Mesenteric fat pad (tissue), 1 donor: ENCODE data around the gene SHQ1. TPM values are rescaled to one million over a fixed set of nuclear protein-coding genes. Genes with fewer than 3 reads are reported as not detected.
"Not testable (repeated sequence)": the region's sequence is repeated elsewhere in the genome, so short reads cannot be mapped to it uniquely, and the experiment has no call there.

Experiments
- DNase-seq: peaks from one replicate; pipeline ENCODE4 v3.0.0-alpha.2; 2020; ENCODE audit warnings: low spot score
- total RNA-seq: library from RNA; stranded (reverse); fragmentation: NEBNext Ultra II Directional; extraction: Animal tissue kit (Norgen Biotek cat#: 25700); gene quantifications from one replicate; pipeline ENCODE4 v1.2.1, GENCODE V29; 2021
- donor health status: DM: yes; HTN: yes; CAD: no.

SHQ1 gene
- total RNA-seq, 1 donor from 2014 or later: 16.9 TPM

DNA sequence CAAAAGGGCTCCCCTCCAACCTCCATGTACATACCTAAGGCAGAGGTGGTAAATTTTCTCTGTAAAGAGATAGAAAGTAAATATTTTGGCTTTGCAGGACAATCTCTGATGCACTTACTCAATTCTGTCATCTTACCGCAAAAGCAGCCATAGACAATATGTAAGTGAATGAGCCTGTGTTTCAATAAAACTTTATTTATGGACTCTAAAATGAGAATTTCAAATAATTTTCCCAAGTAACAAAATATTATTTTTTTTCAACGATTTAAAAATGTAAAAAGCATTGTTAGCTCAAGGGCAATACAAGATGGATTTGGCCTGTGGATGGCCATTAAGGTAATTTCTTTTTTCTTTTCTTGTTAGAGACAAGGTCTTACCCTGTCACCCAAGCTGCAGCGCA, 44.7 kb downstream of the SHQ1 start:
- no peak for DNase-seq

DNA sequence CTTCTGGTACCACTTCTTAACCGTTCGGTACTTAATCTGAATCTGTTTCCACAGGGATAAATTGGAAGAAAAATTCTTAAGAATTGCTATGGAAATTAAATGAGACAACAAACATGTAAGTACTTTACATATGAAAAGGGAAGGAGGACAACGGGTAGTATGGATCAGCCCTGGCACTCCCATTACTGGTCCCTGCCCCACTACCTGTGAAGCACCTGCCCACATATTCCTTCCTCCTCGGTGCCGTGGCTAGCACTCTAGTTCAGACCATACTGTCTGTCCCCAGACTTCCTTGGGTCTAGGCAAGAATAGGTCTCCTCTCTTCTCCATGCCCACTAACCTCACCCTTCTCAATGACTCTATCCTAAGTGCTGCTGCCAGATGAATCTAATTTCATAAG, 46.2 kb downstream of the SHQ1 start:
- DNase-seq: no peak

DNA sequence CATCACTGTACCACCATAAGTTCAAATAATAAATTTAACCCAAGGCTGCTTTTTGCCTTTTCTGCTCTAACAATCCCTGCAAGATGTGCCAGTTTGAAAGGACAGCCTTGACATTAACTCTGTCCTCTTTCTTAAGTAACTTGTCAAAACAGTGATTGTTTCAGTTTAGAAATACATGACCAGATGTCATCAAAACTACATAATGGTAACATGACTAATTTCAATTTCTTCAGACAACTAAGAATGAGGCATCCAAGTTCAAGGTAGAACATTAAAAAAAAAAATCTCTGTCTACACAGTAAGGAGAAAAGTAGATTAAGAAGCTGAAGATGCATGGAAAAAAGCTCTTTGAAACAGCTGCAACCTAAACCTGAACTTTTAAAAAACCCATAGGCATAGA, 47.4 kb downstream of the SHQ1 start:
- DNase-seq: no peak

DNA sequence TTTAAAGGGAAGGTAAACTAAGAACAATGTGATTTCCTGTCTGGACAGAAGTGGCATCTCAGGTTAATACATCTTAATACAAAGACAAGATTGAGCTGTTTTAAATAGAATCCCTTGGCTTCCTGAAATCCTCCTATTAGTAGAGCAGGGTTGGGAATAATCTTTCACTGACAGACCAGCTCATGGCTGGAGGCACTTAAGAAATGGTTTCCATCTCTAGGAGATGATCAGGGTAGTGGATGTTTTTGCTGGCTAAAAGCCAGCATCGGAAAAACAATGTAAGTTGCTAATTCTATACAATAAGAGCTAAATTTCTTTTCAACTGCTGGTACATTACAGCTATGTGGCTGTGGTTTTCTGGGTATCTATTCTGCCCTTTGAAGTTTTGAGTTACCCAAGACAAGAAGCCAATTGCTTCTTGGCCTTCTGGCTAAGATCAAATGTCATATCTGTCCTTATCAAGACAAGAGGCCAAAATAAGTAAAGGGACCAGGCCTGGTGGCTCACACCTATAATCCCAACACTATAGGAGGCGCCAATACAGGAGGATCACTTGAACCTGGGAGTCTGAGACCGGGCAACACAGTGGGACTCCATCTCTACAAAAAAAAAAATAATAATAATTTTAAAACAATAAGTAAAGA, 49.6 kb downstream of the SHQ1 start:
- no peak for DNase-seq

DNA sequence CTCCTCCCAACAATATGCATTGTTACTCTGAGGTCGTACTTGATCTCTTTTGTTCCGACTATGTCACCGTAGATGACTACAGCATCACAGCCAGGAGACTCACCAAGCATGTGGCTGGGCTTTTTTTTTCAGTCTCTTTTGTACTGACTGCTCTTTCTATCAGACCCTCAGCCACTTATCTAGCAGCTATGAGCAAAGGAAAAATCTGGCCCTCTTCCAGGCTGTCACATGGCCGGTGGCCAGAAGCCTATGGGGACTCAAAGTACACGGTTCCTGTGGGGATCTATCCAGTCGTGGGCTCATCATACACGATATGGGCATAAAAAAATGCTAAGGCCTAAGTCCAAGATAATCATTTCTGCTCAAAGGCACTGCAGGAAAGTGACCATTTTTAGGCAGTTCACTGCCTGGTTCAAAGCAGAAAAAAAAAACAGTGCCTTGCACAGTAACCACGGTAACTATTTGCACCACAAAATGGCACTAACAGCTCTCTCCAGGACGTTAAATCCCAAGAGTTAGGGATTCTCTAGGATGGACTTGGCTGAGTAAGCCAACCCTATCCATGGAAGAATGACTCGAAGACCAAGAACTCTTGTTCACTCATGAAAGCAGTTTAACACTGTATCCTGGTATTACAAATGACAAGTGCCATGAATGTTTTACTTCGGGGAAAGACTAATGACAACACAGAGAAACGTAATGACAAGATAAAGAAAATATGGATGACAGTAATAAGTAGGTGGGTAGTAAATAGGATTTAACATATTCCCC, 50.3 kb downstream of the SHQ1 start:
- DNase-seq: no peak

DNA sequence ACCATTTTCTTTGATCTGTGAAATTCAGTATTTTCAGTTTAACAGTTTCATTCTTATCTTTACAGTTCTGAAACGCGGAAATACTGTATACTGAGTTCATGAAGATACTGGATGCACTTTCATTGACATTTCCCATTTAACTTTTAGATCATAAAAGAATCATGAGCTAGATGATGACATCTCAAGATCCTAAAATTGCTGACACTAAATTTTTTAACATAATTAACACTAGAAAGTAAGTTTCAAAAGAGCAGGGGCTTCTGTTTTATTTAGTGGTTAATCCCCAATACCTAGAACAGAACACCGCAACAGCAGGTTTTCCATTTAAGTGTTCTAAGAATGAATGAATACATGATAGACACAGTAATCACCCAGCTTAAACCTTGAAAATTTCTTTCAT, 54.2 kb downstream of the SHQ1 start:
- DNase-seq: no peak

DNA sequence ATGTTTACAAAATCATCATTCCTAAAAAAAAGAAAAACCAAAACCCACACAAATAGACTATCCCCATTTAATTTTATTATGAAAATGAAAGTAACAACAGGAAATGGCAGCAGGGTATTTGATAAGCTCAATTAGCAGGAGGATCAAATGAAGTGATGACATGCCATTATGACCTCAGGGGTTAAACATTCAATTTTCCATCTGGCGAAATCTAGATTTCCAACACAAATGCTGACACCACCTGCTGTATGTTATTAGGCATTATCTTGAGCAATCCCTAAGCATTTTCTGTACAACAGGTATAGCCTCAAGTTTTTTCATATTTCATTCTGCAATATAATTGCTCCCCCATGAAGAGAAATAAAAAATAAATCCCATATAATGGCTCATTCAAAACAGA, 57.1 kb downstream of the SHQ1 start:
- DNase-seq: no peak

DNA sequence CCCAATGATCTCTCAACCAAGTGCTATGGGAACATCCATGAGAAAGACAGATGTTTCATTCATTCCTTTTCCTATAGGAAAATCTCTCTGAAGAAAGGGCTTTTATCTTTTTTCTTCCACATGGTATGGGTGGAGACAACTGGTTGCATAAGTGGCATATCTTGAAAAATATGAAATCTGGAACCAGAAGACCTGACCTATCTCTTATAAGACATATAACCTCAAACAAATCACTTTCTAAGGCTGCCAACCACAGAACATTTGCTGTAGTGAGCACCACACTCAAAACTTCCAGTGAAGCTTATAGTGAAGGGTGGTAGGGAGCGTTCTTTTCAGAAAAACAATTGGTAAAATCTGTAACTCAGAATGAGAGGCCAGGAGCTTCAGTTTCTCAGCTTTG, 58.5 kb downstream of the SHQ1 start:
- DNase-seq: no peak

DNA sequence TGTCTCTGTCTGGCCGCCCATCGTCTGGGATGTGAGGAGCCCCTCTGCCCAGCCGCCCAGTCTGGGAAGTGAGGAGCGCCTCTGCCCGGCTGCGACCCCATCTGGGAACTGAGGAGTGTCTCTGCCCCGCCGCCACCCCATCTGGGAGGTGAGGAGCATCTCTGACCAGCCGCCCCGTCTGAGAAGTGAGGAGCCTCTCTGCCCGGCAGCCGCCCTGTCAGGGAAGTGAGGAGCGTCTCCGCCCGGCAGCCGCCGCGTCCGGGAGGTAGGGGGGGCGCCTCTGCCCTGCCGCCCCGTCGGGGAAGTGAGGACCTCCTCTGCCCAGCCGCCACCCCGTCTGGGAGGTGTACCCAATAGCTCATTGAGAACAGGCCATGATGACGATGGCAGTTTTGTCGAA, 60.0 kb downstream of the SHQ1 start:
- not testable (repeated sequence) for DNase-seq

DNA sequence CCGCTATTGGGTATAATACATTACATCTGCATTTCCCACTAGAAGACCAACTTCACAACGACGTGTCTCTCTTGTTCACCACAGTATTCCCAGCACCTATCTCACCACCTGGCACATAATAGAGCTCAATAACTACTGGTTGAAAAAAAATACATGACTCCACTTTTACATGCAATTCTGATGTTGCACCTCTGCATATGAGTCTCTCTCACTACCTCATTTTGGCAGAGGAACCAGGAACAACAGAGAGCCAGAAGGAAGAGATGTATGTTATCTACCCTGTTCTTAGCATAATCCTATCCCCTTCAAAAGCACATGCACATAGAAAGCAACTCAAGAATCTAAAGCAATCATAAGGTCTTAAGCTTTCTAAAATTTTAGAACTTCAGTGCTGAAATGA, 61.6 kb downstream of the SHQ1 start:
- DNase-seq: no peak

DNA sequence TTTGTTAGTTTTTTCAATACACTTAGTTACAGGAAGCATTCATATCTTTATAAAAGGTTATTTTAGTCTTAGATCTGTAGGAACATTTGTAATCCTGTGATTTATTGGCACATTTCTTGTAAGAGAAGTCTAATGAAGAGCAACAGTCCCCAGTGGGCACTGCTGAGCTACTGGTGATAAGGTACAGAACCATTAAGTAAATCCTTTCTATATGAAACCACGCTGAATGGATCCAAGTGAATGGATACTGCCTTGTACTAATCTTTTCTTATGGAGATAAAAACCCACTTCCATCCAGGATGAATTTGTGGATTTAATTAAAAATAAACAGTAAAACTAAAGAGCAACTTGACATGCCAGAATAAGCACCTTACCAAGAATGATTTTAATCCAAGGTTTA, 64.0 kb downstream of the SHQ1 start:
- DNase-seq: no peak

DNA sequence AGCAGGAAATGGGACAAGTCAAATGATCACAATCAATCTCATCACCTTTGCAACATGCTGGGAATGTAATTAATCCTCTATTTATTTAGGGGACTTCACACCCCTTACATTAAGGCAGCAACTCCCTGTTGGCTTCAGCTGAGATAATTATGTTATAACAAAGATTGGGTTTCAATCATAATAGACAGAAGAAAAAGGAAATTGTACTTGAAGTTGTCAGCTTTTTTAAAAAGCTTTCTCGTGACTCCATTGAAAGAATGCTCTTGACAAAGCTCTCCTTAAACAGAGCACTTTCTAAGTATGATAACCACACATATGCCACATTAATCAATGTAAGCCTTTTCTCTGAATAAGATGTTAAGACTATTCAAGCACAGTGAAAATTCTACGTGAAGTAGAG, 65.7 kb downstream of the SHQ1 start:
- DNase-seq: no peak

DNA sequence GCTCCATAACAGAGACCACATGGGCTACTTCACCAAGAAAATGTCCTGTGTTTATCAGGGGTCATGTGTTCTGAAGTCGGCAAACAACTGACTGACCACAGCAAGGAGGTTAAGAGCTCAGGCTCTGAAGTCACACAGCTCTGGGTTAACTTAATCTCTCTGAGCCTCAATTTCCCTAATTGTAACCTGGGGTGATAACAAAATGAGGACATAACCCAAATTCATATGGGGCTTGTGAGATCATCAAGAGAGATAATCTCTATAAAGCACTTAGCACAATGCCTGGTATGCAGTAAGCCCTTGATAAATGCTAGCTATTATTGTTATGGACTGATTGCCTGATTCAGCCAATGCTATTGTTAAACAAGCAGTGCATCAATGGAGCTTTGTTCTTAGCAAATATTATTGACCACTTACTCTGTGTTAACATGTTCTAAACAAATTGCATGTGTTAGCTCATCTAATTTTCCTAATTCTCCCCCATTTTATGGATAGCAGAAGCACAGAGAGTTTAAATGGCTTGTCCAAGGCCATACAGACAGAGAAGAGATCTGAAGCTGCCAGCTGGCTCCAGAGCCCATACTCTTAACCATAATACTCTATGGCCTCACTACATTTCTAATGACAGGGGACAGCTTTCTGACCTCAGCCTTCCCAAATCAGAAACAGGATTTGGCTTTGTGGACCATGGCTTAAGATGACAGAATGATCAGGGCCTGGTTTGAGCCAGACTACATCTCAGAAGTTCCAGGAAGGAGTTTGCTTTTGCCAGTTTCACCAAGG, 78.3 kb downstream of the SHQ1 start:
- no peak for DNase-seq

DNA sequence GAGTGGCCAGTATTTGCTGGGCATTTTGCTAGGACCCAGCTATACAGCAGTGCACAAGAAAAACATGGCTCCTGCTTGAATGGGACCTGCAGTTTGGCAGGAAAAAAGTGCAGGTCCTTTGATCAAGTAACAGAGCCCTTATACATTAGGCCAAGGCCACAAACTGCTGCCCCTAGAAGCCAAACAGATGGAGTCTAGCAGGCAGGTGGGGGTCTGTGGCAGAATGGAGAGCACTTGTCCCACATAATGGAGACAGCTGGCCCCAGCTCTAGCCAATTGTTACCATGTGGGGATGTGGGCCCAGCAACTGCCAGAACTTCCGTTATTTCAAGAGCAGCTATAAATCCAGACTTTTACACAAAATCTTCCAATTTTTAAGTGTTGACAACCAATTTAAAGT, 79.3 kb downstream of the SHQ1 start:
- no peak for DNase-seq

DNA sequence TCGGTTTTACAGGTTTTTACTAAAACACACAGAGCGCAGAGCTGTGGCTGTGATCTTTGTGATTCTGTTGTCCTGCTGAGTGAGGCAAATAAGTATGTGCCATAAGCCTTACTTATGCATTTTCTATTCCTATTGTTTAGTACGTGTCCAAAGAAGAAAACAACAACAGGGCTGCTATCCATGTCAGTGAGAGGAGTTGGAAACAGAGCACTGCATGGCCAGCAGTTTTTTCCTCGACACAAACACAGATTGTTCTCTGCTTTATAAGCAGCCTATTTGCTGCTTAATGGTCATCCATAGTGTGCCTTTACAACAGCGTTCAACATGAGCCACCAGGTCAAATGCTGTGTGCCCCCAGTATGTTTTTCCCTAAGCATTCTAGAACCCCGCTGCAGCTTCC, 79.8 kb downstream of the SHQ1 start:
- no peak for DNase-seq

DNA sequence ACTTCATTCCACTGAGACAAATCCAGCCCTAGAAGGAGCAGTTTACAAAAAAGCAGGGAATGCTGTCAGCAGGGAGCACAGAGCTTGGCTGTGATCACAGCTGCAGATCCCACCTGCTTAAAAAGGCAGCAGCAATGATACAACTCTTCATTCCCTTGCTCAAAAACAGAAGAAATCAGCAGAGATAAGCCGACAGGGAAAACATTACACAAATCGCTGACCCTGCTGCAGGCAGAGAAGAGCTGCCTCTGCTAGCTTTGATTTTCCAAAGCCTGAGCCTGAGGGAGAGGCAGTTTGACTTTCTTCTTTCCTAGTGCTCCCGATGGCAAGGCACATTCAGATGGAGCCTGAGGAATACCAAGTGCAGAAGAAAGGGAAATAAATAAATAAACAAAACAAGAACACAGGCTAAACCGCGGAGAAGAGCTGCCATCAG, 80.2 kb downstream of the SHQ1 start:
- DNase-seq: no peak

DNA sequence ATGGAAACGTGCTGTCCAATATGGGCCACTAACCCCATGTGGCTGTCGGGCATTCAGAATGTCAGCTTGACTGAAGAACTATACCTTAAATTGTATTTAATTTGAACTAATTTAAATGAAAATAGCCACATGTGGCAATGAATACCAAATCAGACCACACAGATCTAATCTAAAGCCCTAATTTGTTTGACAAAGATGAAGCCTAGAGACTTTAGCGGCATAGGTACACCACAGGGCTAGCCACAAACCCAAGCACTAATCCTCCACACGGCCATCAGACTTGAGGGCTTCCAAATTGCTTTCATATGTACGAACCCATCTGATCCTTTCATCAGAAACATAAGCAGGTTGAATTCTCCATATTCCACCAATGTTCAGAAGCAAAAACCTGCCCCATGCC, 81.4 kb downstream of the SHQ1 start:
- DNase-seq: no peak

DNA sequence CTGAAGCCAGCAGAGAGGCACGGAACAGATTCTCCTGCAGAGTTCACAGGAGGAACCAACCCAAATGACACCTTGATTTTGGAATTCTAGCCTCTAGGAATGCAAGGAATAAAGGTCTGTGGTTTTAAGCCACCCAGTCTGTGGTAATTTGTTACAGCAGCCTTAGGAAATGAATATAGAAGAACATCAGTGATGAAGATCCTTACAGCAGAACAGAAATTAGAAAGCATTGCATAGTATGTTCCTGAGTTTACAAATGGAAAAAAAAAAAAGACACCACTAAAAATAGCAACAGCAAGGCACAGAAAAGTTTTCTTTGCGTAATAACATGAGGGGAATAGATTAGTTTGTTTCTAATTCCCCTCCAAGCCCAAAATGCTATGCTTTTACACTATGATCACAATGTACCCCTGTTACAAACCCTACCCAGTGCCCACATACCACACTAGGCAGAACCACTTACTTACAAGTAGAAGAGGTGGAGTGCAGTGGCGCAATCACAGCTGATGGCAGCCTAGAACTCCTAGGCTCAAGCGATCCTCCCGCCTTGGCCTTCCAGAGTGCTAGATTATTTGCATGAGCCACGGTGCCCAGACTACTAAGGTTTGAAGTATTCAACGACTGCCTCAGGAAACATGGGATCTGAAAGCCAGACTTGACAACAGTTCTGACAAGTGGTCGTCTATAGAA, 84.3 kb downstream of the SHQ1 start:
- no peak for DNase-seq

DNA sequence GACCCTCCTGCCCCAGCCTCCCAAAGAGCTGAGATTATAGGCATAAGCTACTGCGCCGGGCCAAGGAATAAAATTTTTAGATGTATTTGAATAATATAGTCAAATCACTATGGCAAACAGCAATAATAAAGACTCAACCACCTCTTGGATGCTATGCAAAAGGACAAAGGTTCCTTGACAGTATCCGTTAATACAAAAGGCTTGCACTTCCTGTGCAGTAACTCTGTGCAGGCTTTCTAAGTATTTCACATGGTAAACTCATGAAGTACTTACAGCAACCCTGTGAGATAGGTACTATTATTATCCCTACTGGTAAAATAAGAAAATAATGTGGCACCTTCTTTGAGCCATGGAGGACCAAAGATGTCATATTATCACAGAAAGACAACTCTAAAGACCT, 86.8 kb downstream of the SHQ1 start:
- DNase-seq: no peak

DNA sequence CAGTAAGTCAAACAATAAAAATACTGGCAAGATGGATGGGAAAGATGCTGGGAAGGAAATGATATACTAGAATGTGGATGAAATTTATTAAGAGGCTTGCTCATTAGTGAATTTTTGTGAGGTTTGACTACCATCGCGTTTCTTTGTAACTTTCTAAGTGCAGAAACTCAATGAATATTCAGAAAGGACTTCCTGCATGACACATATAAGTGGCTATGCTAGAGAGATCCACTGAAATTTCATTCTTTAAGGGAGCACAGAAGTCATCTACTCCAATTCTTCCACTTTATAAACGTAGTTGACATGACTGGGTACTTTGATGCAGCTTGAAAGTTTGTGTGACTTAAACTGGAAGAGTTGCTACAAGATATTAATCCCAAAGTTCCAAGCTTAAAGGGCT, 88.0 kb downstream of the SHQ1 start:
- no peak for DNase-seq

DNA sequence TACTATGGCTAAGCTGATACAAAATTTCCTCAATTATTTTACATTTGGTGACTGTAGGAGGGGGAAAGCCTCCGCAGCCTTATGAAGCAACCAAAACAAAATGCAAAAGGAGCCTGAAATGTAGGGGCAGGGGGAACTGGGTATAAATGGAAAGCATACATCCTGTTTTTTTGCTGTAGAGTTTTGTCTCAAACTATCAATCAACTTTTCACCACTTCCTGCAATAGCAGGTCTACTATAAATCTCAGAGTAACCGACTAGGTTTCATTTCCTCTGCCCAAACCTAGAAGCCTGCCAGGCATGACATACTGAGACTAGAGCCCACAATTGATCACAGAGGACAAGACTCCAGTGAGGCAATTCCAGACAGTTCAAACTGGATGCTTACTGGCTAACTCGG, 91.3 kb downstream of the SHQ1 start:
- DNase-seq: no peak

DNA sequence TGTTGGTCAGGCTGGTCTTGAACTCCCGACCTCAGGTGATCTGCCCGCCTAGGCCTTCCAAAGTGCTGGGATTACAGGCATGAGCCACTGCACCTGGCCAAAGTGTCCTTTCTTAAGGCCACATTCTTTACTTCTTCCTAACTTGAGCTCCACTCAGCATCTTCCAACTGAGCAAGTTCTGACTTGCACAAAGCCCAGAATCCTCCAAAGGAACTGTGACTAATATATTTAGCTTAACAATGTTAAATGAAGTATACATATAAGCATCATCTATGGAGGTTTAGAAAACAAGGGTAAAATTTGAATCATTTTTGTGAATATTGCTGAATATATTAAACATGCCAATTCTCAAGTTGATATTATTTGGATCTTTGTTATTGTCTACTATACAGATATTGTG, 93.7 kb downstream of the SHQ1 start:
- DNase-seq: no peak
